GM19099 (cell line): Measurements from ENCODE around the gene MIPEP.

Experiments
- POLR2A ChIP-seq: IDR thresholded peaks from 3 replicates; pipeline ENCODE4 v1.6.1; 2011; ENCODE audit warnings: low read depth; ENCODE audit not compliant: insufficient read length; ENCODE audit errors: extremely low read depth

MIPEP gene

GRCh38 chr13:23843436-23843835, 45.8 kb downstream of the MIPEP start:
- TF ChIP-seq POLR2A: no peak

- TF ChIP-seq POLR2A: no peak
Measured at GRCh38 chr13:23842406-23842805, 46.8 kb downstream of the MIPEP start.

GRCh38 chr13:23833733-23834611, 55.2 kb downstream of the MIPEP start:
- TF ChIP-seq POLR2A: no peak

GRCh38 chr13:23828866-23829265, 60.3 kb downstream of the MIPEP start:
- TF ChIP-seq POLR2A: no peak

GRCh38 chr13:23828086-23828485, 61.1 kb downstream of the MIPEP start:
- TF ChIP-seq POLR2A: no peak

GRCh38 chr13:23825179-23825578, 64.0 kb downstream of the MIPEP start:
- TF ChIP-seq POLR2A: no peak

GRCh38 chr13:23824371-23824770, 64.8 kb downstream of the MIPEP start:
- no peak for TF ChIP-seq POLR2A

- TF ChIP-seq POLR2A: no peak
Measured at GRCh38 chr13:23822252-23822824, 66.9 kb downstream of the MIPEP start.

GRCh38 chr13:23820530-23820929, 68.7 kb downstream of the MIPEP start:
- no peak for TF ChIP-seq POLR2A

- no peak for TF ChIP-seq POLR2A
Measured at GRCh38 chr13:23817830-23818229, 71.4 kb downstream of the MIPEP start.

GRCh38 chr13:23817136-23817535, 72.1 kb downstream of the MIPEP start:
- no peak for TF ChIP-seq POLR2A

- no peak for TF ChIP-seq POLR2A
Measured at GRCh38 chr13:23813635-23814034, 75.6 kb downstream of the MIPEP start.

- TF ChIP-seq POLR2A: no peak
Measured at GRCh38 chr13:23811366-23812062, 77.7 kb downstream of the MIPEP start.

GRCh38 chr13:23810685-23811240, 78.4 kb downstream of the MIPEP start:
- TF ChIP-seq POLR2A: no peak

GRCh38 chr13:23808803-23809202, 80.4 kb downstream of the MIPEP start:
- no peak for TF ChIP-seq POLR2A
